T follicular helper cell (primary cell): ENCODE results near the gene UNC5A.

ENCODE experiments used
- DNase-seq: peaks from one replicate; pipeline ENCODE4 v3.0.0-alpha.2; 2020; ENCODE audit warnings: low read depth

The UNC5A gene

DNA sequence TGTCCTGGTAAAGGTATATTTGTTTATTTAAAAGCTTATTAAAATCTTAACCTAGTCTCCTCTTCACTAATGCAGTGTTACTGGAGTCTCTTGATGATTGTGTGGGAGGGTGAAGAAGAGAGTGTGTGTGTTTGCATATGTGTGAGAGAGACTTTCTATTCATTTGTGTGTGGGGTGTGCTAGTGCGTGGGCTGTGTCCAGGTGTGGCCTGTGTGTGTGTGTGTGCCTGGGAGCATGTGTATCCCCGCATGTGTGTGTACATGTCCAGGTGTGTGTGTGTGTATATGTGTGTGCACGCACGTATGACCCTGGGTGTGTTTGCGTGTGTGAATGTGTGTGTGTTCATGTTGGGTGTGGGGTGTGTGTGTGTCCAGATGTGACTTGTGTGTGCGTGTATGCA is 10.3 kb upstream of the UNC5A start:
- no peak for DNase-seq

DNA sequence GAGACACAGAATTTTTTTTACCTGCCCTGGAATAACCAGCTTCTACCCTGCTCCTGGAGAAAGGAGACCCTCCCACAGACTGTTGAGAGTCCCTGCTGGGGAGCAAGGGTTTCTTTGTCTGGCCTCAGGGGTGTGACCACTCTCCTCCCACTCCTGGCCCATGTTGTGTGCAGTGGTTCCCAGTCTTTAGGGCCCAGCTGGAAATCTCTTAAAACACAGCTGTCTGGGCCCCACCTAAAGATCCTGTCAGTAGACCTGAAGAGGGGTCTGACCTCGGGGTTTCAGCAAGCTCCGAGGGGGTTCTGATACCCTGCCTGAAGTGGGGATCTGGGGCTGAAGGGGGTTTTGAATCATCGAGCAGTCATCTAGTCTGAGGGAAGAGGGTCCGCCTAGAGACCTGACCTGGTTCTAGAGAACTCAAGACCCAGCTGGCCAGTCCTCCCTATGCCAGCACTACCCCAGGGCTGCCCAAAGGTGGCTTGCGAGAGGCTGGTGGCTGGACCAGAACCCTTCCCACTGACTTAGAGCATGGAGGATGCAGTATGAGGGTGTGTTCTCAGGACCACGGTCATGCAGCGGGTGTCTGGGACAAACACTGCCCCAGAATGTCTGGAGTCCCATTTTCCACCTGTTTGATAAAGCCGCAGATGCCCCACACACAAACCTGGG is 8.1 kb upstream of the UNC5A start:
- DNase-seq, result no peak

DNA sequence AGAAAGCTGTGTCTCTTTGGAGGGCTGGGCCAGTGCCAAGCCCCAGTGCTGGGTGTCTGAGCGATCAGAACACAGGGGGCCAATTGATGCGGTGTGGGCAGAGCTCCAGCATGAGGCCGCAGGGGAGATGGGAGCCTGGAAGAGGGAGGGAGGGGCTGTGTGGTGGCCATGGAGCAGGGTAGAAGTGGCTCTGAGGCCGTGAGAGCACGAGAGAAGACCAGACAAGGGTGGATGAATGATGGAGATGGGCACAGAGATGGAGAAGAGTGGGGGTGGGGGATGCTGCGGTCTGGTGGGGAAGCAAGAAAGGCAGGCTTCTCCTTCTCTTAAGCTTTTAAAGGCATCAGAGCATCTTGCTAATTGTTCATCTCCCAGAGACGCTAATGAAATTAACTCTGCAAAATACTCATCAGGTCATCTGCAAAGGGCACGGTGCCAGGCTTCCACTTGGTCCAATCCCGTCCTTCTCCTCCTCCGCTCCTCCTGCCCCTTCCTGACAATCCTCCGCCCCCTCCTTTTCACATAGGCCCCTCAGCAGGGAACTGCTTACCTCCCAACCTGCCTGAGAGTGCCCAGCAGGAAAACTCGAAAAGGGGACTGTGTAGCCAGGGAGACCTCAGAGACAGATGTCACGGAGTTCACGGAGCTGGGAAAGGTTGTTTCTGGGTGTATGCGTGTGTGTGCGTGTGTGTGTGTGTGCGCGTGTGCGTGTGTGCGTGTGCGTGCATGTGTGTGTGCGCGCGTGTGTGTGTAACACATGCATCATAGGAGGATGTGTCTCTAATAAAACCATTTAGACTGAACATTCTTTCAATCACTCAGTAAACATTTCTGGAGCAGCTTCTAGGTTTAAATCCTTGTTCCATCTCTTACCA is 7.1 kb upstream of the UNC5A start:
- DNase-seq, result no peak

DNA sequence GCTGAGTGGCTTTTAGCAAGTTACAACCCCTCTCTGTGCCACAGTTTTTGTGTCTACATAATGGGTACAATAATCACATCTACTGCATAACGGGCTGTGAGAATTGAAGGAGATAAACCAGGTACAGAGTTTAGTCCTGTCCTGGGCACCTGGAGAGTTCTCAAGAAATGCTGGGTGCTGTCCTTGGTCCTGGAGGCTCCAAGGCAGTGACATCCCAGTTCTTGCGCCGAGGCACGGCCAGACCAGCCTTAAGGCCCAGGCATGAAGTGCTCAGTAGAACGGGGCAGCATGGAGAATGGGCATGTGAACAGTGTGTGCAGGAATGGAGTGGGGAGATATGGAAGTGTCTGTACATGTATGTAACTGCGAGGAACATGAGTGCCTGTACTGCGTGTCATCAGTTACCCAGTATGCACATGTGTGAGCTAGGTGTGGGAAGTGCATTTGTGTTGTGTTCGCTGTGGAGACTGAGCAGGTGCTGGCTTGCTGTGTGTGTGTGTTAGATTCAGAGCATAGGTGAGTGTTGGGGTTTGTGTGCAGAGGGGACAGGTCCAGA is 6.3 kb upstream of the UNC5A start:
- no peak for DNase-seq

DNA sequence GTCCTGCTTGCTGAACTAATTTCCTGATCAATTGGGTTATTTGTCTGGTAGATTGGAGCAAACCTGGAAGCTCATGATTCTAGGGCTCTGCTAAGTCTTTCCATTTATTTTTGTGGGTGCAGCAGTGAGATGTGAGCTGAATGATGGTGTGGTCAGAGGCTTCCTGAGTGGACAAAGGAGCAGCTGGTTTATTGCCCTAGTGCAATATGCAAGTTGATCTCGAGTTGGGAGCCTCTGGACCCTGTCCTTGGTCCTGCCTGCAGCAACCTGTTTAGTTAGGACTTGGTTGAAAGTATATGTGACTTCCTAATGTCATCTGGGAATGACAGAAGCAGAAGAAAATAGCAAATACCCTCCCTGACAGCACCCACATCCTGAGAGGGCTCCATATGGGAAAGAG is 4.2 kb upstream of the UNC5A start:
- no peak for DNase-seq

DNA sequence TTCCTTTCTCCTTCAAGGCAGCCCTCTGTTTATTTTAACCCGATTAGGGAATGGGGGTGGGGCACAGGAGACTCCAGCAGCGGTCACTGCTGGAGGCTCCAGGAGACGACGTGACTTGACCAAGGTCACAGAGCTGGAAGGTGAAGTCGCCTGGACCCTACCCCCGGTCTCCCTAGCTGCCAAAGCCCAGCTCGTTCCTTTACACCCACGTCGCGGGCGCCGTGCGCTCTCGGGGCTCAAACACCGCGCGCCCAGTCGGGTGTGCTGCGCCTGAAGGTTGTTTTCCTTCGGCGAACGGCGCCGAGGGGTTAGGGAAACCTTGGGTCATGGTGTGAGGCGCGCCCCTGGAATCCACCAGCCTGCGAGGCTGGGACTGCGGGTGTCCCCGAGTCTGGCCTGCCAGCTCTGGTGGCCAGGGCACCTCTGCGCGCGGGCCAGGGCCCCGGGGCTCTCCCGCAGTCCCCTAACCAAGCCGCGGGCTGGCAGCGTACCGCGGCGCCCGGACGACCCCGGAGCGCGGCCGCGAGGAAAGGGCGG is 747 bp upstream of the UNC5A start:
- no peak for DNase-seq

DNA sequence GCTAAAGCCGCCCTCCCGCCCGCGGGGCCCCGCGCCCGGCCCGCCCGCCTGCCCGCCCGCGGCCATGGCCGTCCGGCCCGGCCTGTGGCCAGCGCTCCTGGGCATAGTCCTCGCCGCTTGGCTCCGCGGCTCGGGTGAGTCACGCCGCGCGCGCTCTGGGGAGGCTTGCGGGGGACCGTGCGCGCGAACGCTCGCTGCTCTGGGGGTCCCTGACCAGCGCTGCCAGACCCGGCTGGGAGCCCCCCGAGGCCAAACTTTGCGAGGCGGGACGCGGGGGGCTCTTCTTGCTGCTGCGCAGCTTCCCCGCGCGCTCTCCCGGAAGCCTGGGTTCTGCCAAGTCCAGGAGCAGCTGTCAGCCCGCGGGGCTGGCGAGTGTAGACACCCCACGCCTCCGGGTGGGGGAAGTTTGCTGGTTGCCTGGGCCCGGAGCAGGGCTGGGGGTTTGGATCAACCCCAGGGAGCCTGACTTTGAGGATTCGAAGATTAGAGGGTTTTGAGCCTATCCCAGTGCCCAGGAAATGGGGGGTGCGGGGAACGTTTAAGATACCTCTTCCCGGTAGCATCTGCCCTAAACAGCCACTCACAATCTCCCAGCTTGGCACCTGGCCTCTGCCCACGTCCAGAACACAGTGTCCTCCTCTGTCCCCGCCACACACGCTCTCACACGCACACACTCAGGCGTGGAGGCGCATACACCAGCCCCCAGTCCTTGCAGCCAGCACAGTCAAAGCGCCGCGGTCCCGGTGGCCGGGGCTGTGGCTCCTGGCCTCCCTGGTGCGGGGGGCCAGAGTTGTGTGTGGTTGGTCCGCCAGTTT is 535 bp downstream of the UNC5A start:
- DNase-seq, result no peak

DNA sequence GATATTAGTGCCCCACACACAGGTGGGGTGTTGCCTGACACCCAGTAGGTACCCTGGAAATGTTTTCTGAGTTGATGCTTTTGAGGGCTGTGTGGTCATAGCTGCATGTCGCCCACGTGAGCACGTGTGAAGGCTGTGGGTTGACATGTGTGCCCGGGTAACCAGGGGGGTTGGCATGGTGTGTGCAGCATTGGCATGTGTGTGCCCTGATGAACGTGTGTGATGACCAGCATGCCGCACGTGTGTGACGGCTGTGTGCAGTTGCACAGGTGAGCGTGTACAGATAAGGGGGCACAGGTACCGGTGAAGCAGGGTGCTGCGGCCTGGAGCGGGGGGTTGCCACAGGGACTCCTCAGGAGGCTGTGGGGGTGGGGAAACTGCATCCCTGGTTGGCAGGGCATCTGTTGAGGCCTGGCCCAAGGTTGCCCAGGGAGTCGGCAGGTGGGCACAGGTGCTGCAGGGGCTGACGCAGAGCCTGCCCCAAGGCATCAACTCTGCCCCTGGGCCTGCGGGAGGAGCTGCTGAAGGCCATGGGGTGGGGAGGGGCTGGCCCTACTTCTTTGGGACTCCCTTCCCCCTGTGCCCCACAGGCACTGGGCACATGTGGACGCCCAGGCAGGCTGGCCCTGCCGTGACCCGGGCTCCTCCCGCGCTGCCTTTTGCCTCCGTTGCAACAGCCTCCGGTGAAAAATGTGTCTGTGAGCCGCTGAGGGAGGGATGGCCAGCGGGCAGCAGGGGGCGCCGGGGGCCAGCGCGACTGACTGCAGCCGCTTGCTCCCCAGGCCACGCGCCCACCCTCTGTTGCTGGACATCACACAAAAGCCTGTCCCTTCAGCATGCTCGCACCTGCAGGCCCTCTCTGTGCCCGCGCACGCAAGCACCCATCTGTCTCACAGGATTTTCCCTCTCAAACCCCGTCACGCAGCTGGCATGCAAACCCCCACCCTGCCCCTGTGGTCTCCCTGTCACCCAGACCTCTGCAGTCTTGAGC is 2.2 kb downstream of the UNC5A start:
- DNase-seq, result no peak

DNA sequence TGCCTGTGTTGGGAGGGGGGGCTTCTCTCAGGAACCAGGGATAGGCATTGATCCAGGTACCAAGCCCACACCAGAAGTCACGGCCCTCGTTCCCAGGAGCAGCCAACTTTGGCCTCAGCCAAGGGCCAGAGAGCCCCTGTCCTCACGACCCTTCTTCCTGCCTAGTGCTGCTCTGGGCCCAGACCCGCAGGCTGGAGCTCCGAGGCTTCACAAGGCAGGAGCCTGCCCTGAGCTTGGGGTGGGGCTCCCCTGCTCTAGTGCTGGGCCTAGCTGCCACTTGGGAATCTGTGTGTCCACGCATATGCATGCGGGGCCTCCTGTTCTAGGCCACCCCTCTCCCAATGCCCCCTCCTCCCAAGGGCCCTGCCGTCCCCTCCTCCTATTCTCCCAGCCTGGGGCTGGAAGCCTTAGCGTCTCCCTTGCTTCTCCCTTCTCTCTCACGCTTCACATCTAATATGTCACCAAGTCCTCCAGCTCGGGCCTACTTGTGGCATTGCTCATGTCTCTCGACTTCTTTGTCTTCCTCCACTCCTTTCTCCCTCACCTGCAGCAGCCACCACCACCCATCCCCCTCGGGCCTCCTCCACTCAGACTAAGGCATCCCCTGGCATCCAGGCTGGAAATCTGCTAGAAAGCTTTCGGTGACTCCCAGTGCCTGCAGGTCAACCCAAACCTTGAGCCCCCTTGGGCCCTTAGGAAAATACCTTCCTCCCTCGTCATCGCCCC is 3.4 kb downstream of the UNC5A start:
- no peak for DNase-seq

DNA sequence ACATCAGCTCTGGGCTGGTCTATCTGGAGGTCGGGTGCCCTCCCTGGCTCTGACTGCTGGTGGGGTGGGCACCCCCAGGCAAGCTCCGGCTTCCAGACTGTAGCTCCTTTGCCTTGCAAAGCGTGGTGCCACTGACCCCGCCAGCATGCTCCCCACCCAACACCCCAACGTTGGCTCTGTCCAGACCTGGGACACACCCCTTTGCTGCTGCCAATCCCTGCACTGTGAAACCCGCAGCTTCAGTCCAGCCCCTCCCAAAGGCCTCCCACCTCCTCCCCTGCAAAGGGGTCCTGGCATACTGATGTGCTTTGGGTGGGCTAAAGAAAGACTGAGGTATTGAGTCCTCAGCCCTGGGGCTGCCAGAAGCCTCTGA is 3.9 kb downstream of the UNC5A start:
- no peak for DNase-seq

DNA sequence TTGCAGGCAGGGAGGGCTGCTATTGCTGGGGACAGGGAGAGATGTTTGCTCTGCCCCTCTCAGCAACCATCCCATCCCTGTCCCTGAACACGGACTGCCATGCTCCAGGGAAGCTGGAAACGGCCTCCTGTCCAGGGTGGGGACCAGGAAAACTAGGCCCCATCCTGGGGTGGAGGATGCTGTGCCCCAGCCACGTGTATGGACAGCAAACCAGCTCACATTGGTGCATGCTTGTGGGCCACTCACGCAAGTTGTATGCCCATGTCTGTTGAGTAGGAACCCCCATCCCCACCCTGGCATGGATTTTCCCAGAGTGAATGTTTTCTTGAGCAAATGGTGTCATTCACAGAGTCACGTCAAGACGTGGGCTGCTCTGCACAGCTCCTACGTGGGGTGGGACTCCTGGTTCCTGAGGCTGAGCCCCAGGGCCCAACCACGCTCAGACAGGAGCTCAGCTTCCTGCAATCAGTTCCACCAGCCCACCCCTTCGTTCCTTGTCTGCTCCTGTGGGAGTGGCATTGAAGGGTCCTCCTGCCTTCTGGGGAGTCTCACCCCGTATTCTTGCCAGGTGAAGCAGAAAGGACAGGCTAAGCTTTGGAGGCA is 4.6 kb downstream of the UNC5A start:
- no peak for DNase-seq

DNA sequence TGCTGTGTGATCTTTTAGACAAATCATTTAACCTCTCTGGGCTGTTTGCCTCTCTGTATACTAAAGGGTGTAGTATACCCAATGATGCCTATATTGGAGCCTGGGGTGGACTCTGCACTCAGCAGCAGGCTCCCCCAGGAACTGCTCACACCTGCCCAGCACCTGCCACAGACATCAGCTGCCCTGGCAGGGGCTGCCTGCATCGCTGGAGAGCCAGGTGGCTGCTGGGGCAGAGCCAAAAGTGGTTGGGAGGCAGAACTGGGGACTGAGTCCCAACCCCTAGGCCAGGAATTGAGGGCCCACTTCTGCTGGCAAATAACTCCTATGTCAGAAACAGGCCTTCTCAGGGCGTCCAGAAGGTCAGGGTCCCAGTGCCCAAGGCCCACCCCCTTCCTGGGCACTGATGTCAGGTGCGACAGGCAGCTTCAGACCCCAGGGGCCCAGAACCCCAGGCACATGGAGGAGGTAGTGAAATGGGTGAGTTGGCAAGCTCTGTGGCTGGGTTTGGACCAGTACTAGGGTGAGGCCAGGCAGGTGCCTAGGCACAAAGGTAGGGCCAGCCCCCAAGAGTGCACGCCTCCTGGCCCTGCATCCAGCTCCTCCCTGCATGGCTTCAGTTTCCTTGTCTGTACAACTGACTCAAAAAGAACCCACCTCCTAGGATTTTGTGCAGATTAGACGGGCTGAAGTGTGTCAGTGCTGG is 5.8 kb downstream of the UNC5A start:
- no peak for DNase-seq

DNA sequence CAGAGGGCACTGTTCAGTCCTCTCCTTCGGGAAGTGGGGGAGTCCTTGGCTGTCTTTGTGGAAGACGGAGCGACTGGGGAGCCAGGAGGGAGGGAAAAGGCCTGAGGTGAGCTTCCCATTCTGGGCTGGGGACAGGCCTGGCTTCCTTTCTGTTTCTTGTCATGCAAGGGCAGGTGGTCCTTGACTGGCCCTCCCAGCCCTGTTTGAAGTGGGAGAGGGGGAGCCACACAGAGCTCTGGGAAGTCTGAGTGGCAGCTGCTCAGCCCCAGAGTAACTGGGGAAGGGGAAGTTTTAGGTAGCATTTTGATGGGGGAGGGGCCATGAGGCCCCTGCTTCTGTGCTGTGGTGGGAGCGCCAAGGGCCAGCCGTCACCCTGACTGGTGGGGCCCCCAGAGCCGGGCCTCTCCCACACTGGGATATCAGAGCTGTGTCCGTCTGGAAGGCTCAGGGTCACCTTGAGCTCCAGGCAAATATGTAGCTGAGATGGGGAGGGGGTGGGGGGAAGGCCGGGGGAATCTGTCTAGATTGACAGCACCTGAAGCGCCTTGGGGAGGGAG is 6.5 kb downstream of the UNC5A start:
- no peak for DNase-seq

DNA sequence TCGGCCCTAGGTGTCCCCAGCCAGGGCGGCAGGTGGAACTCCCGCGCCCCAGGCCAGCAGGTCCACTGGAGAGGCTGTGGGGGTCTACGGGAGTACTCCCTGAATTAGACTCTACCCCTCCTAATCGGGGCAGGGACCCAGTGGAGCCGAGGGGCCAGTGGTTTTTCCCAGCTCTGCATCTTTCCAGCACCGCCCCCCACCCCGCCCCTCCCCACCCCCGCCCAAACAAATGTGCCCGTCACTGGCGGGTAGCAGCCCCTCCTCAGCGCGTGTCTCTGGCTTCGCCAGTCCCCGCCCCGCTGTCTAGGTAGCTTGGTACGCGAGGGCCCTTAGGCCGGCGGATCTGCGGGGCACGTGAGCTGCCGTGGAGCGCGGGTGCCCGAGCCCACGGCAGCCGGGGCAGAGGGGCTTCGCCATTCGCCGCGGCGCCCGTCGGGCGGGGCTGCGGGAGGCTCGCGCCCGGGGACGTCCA is 7.0 kb downstream of the UNC5A start:
- DNase-seq, result no peak

DNA sequence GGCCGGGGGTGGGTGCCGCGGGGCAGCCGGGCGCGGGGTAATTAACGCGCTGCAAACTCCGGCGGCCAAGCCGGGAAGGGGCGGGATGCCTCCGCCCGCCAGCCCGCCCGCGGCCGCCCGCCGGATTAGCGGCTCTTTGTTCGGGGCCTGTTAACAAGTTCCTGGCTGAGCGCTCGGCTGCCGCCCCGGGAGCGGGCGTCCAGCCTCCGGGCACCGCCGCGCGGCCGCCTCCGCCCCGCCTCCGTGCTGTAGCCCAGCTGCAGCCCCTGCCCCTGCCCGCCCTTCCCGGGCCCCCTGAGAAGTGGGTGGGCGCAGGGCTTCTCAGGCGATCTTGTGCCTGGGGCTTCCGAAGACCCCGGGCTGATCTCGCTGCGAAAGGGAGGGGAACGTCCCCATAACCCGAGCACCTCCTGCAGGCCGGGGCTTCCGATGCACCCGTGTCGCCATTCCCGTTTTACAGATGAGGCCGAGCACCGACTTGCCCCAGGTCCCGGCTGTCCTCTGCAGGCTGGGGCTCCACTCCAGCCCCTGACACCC is 7.5 kb downstream of the UNC5A start:
- DNase-seq, result no peak

DNA sequence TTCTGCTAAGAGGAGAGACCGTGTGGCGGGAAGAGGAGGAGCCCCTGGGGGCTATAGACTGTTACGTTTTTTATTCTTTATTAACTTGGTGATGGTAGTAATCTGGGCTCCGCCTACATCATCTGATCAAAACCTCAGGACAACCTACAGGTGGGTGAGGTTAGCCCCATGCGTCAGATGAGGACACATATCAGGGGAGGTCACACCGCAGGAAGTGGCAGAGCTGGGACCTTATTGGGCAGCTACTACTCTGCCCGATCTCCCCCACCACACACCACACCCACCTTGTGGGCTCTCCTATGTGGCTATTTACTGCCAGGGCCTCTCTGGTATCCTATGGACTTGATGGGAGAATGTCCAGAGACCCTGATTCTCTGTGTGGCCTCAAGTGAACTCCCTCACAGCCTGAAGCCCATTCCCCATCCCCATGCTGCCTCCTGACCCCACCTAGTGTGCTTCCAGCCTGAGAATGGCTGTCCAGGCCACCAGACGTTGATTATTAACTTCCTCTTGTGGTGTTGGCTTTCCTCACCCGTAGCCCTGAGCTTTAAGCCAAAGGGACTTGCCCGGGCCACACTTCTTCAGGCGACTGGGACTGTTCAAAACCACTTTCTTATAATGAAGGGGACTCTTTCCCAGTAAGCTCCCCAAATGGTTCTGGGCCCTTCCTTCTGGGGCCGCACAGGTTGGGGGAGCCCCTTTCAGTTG is 8.2 kb downstream of the UNC5A start:
- no peak for DNase-seq

DNA sequence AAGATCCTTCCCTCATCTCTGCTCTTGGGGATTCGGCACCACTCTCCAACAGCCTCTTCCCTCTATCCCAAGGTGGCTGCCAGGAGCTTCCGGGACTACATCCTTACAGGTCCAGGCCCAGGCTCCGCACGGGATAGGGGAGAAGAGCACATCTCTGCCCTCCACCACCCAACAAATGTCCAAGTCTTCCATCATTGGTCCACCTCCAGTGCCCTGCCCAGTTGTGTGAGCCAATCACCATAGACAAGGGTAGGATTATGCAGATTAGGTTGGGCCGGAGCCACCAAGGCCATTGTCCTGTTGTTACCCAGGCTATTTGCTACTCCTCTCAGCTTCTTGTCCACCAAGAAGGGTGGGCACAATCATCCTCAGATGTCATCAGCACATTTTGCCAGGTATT is 9.1 kb downstream of the UNC5A start:
- DNase-seq, result no peak

DNA sequence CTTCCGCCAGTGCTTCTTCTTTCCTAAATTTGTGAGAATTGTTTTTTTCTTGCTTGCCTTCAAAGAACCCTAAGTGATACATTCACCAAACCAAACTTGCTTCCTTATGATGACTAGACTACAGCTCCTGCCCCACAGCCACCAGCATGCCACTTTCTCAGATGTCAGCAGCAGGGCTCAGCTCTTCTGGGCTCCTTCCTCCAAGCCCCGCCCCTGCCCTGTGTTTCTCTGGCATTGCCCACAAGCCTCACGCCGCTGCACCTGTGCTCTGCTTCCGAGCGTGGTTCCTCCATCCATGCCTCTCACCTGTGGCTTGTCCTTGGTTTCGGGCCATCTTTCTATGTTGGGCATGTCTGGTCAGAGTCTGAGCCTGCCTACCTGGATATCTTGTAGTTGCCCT is 10.6 kb downstream of the UNC5A start:
- DNase-seq, result no peak
